ENCODE measurements around the gene AURKAIP1. TPM values are rescaled to one million over a fixed set of nuclear protein-coding genes. Genes with fewer than 3 reads are reported as not detected.

Gene AURKAIP1
- total and polyA plus RNA-seq, 9 of the 15 experiments (the other 6 are each of a cell fraction or from before 2014, with no cell fraction given): 7.8 to 478 (median 92.0) TPM

DNA sequence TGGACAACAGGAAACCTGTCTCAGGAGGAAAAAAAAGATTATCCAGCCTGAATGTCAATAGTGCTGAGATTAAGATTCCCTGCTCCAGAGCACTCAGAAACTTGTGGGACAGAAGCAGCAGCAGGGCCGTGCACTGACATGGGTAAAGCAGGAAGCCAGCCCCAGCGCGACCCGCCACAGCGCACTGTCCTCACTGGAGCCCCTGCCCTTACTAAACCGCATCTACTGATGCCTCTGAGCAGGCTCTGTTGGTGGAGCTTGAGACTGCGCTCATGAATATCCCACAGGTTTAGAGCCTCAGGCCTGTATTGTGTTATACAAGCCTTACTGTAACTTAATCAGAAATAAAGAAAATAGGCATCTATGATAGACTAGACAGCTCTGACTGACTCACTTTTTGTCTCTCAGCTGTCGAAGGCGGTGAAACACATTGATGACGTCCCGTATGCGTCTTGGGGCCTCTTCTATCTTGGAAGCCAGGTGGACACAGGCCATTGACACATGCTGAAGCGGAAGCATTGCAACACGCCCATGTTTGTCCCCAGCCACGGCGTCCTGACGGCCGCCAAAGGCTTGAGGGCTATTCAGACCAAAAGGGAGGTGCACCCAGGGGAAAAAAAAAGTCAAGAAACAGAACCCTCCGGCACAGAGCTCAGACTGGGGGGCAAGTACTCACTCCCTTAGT is 23.0 kb upstream of the AURKAIP1 start (continued):
- TF ChIP-seq MAZ (CRISPR knock-in tag; conservative IDR thresholded peaks at IDR 0.05 in 1 of 2, IDR thresholded peaks at IDR 0.05 in 1 of 2) (no peak), STAT5A (IDR thresholded peaks at IDR 0.05; ENCODE audit: borderline replicate concordance, low read length) (no peak), RNF2 (IDR thresholded peaks at IDR 0.05) (no peak), ATF7 (IDR thresholded peaks at IDR 0.05) (no peak), ZNF217 (CRISPR knock-in tag; IDR thresholded peaks at IDR 0.05) (no peak), BRD4 (IDR thresholded peaks at IDR 0.05) (peak; percentile 42; the same call in 1 of the 2 replicates), RBM39 (optimal IDR thresholded peaks at IDR 0.05; ENCODE audit: low read depth, low read length) (no peak), YBX1 (IDR thresholded peaks at IDR 0.05) (no peak), NFIC (IDR thresholded peaks at IDR 0.05) (no peak), ZNF224 (CRISPR knock-in tag; IDR thresholded peaks at IDR 0.05) (no peak), ZNF3 (CRISPR knock-in tag; IDR thresholded peaks at IDR 0.05) (no peak), HMG20A (CRISPR knock-in tag; conservative IDR thresholded peaks at IDR 0.05) (no peak), MTF1 (CRISPR knock-in tag; IDR thresholded peaks at IDR 0.05; ENCODE audit: borderline replicate concordance) (no peak), SAP30 (IDR thresholded peaks at IDR 0.05; ENCODE audit: borderline replicate concordance, insufficient read depth, low read depth, low read length, poor library complexity, severe bottlenecking) (peak; percentile 66), CREM (IDR thresholded peaks at IDR 0.05; ENCODE audit: low read depth) (peak; percentile 93), CBX1 (IDR thresholded peaks at IDR 0.05; ENCODE audit: low read depth) (no peak), ZEB2 (IDR thresholded peaks at IDR 0.05) (no peak), ZNF239 (CRISPR knock-in tag; IDR thresholded peaks at IDR 0.05) (no peak), POU5F1 (IDR thresholded peaks at IDR 0.05; ENCODE audit: borderline replicate concordance, low read depth, low read length, partially characterized antibody) (no peak), ZNF778 (CRISPR knock-in tag; IDR thresholded peaks at IDR 0.05) (no peak), KDM1A (IDR thresholded peaks at IDR 0.05) (no peak), KAT7 (CRISPR knock-in tag; IDR thresholded peaks at IDR 0.05; ENCODE audit: borderline replicate concordance) (peak; percentile 10; the same call in 1 of the 2 replicates)
- TF ChIP-seq, protein P1, sequence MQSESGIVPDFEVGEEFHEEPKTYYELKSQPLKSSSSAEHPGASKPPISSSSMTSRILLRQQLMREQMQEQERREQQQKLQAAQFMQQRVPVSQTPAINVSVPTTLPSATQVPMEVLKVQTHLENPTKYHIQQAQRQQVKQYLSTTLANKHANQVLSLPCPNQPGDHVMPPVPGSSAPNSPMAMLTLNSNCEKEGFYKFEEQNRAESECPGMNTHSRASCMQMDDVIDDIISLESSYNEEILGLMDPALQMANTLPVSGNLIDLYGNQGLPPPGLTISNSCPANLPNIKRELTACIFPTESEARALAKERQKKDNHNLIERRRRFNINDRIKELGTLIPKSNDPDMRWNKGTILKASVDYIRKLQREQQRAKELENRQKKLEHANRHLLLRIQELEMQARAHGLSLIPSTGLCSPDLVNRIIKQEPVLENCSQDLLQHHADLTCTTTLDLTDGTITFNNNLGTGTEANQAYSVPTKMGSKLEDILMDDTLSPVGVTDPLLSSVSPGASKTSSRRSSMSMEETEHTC (IDR thresholded peaks at IDR 0.05): no peak
- TF ChIP-seq, protein P2, sequence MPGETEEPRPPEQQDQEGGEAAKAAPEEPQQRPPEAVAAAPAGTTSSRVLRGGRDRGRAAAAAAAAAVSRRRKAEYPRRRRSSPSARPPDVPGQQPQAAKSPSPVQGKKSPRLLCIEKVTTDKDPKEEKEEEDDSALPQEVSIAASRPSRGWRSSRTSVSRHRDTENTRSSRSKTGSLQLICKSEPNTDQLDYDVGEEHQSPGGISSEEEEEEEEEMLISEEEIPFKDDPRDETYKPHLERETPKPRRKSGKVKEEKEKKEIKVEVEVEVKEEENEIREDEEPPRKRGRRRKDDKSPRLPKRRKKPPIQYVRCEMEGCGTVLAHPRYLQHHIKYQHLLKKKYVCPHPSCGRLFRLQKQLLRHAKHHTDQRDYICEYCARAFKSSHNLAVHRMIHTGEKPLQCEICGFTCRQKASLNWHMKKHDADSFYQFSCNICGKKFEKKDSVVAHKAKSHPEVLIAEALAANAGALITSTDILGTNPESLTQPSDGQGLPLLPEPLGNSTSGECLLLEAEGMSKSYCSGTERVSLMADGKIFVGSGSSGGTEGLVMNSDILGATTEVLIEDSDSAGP (CRISPR knock-in tag; IDR thresholded peaks at IDR 0.05): no peak
- TF ChIP-seq, protein P3, sequence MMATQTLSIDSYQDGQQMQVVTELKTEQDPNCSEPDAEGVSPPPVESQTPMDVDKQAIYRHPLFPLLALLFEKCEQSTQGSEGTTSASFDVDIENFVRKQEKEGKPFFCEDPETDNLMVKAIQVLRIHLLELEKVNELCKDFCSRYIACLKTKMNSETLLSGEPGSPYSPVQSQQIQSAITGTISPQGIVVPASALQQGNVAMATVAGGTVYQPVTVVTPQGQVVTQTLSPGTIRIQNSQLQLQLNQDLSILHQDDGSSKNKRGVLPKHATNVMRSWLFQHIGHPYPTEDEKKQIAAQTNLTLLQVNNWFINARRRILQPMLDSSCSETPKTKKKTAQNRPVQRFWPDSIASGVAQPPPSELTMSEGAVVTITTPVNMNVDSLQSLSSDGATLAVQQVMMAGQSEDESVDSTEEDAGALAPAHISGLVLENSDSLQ (IDR thresholded peaks at IDR 0.05): peak; percentile 38; the same call in 1 of the 2 replicates
- TF ChIP-seq, protein P4, sequence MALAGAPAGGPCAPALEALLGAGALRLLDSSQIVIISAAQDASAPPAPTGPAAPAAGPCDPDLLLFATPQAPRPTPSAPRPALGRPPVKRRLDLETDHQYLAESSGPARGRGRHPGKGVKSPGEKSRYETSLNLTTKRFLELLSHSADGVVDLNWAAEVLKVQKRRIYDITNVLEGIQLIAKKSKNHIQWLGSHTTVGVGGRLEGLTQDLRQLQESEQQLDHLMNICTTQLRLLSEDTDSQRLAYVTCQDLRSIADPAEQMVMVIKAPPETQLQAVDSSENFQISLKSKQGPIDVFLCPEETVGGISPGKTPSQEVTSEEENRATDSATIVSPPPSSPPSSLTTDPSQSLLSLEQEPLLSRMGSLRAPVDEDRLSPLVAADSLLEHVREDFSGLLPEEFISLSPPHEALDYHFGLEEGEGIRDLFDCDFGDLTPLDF (CRISPR knock-in tag; IDR thresholded peaks at IDR 0.05): peak; percentile 12; the same call in 1 of the 2 replicates

Measured in K562 (cell line).